Type B pancreatic cell (in vitro differentiated cells): ENCODE measurements around the gene FOXL1. TPM values are rescaled to one million over a fixed set of nuclear protein-coding genes. Genes with fewer than 3 reads are reported as not detected.
"Not testable (repeated sequence)": the region's sequence is repeated elsewhere in the genome, so short reads cannot be mapped to it uniquely, and the experiment has no call there.

Source experiments
- DNase-seq: peaks from one replicate; pipeline ENCODE4 v3.0.0; 2021; ENCODE audit warnings: mixed read lengths; ENCODE audit not compliant: unreplicated experiment; ENCODE audit errors: extremely low spot score
- H3K27ac Mint-ChIP-seq: 2 replicates; pipeline ENCODE4 v1.8.0; 2021; ENCODE audit warnings: mild to moderate bottlenecking, mixed read lengths
- H3K27me3 Mint-ChIP-seq: 2 replicates; pipeline ENCODE4 v1.8.0; 2021; ENCODE audit warnings: mixed read lengths
- H3K36me3 Mint-ChIP-seq: 2 replicates; pipeline ENCODE4 v1.8.0; 2021; ENCODE audit warnings: mixed read lengths
- H3K4me1 Mint-ChIP-seq: one replicate; pipeline ENCODE4 v1.8.0; 2021; ENCODE audit warnings: mixed read lengths; ENCODE audit not compliant: unreplicated experiment
- H3K4me3 Mint-ChIP-seq: 2 replicates; pipeline ENCODE4 v1.8.0; 2021; ENCODE audit warnings: mild to moderate bottlenecking, mixed read lengths
- H3K9me3 Mint-ChIP-seq: 2 replicates; pipeline ENCODE4 v1.8.0; 2021; ENCODE audit warnings: mixed read lengths
- total RNA-seq: library from RNA; stranded (reverse); gene quantifications from 2 replicates; pipeline ENCODE4 v1.2.1, GENCODE V29; 2021; ENCODE audit warnings: low replicate concordance
- TF ChIP-seq, protein P1 (sequence below): fragments of 200-600 bp; sonication (generic); conservative IDR thresholded peaks from 2 replicates; pipeline ENCODE4 v1.5.0; 2021; ENCODE audit warnings: antibody characterized with exemption, mild to moderate bottlenecking

The FOXL1 gene
- total RNA-seq, 1 donor from 2014 or later: 2.2 TPM

DNA sequence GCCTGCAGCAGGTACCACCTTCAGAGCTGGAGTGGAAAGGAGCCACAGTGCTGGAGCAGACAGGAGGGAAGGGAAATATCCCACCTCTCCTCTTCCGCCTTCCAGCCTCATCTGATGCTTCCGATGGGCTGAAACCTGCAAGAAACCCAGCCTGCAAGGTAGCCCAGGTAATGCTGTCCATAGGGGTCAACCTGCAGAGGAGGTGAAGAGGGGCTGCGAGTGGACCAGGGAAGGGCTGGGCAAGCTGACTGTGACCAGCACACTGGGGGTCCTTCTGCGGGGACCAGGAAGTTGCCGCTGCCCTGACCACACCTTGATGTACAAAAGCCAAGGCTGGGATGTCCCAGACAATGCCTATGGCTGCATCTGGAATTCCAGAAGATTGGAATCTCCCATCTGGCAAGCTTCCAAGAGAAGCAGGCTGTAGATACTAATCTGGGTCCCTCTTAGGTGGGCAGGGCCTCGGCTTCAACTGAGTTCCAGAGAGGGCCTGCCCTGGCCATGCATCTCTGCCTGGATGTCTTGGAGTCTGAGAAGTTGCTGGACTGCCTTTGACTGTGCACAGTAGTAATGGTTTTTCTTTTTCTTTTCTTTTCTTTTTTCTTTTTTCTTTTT, 5.8 kb downstream of the FOXL1 start:
- H3K27me3 Mint-ChIP-seq: peaks cover 60% of the 10 kb centered on the region
- H3K4me3 Mint-ChIP-seq: no peak overlapping the region
- TF ChIP-seq, protein P1, sequence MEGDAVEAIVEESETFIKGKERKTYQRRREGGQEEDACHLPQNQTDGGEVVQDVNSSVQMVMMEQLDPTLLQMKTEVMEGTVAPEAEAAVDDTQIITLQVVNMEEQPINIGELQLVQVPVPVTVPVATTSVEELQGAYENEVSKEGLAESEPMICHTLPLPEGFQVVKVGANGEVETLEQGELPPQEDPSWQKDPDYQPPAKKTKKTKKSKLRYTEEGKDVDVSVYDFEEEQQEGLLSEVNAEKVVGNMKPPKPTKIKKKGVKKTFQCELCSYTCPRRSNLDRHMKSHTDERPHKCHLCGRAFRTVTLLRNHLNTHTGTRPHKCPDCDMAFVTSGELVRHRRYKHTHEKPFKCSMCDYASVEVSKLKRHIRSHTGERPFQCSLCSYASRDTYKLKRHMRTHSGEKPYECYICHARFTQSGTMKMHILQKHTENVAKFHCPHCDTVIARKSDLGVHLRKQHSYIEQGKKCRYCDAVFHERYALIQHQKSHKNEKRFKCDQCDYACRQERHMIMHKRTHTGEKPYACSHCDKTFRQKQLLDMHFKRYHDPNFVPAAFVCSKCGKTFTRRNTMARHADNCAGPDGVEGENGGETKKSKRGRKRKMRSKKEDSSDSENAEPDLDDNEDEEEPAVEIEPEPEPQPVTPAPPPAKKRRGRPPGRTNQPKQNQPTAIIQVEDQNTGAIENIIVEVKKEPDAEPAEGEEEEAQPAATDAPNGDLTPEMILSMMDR: no peak
- H3K4me1 Mint-ChIP-seq: peaks cover 9% of the 10 kb centered on the region
- no peaks in the 10 kb centered on the region for H3K9me3 Mint-ChIP-seq
- peak; percentile 40 for DNase-seq
- H3K36me3 Mint-ChIP-seq: no peaks in the 10 kb centered on the region
- no peak overlapping the region for H3K27ac Mint-ChIP-seq

DNA sequence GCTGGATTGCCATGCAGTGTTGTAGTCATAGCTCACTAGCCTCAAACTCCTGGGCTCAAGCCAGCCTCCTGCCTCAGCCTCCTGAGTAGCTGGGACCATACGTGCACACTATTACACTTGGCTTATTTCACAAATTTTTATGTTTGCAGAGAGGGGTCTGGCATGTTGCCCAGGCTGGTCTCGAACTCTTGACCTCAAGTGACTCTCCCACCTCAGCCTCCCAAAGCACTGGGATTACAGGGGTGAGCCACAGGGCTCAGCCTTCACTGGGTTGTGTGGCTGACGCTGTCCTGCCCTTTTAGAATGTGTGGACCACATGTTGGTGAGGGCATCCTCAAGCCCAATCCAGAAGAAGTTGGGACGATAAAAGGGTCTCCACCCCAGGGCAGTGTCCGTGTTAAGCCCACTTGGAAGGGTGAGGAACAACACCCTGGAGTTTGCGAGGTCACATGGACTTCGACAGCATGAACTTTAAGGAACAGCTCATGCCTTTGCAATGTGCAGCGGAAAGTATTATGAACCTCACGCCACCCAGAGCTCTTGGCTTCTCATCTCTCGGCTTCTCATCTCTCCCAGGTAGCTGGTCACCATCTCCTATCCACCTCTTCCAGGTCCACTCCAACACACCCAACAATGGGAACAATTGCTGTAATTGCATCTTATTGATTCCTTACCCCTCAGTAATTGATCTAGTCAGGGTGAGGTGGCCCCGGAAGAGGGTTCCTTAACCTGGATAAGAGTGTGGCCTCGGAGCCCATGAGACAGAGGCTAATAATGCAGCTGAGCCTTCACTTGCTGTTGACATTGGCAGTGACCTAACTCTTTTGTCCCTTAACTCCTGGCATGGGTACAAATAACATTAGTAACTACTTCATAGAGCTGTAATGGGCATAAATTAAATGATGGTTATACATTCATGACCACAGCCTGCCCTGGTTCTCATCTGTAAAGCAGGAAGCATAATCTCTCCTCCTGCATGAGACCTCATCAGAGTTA, 6.7 kb downstream of the FOXL1 start:
- Mint-ChIP-seq H3K4me1 (peaks cover 9% of the 10 kb centered on the region), H3K4me3 (no peak overlapping the region), H3K27me3 (peaks cover 61% of the 10 kb centered on the region), H3K27ac (no peak overlapping the region), H3K9me3 (no peaks in the 10 kb centered on the region), H3K36me3 (no peaks in the 10 kb centered on the region)
- TF ChIP-seq, protein P1: no peak
- DNase-seq: peak; percentile 58

DNA sequence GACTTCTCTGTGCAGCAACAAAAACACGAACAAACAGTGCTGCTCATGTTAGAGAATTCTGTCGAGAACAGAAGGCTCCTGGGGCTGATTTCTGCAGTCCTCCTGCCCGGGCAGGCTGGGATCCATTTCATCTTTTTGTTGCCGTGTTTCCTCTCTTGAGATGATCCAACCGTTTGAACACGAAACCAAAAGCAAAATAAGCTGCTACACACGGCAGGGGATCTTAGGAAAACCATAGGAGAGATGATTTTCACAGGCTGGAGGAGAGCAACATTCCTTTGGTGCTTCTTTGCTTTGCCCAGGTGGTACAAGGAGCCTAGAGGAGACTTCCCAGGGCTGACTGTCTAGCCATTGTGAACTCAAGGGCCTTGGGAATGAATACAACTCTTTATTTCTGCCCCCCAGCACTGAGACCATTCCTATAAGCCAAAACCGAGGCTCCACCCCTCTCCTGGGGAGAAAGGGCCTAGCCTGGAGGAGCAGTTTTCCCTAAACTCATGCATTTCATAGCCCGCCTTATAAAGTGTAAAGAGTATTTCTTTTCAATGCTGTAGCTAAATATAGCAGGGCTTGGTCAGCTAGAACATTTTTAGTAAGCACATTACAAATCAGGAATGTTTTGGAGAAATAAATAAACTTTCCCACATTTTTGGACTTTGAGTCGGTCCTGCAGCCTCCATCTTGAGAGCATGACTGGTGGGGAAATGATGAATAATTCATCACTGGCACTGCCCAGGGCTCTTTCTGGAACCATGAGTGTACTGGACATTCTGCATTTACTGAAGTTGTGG, 7.7 kb downstream of the FOXL1 start:
- H3K36me3 Mint-ChIP-seq: no peaks in the 10 kb centered on the region
- TF ChIP-seq, protein P1: no peak
- H3K4me3 Mint-ChIP-seq: no peak overlapping the region
- H3K27me3 Mint-ChIP-seq: peaks cover 61% of the 10 kb centered on the region
- no peaks in the 10 kb centered on the region for H3K9me3 Mint-ChIP-seq
- DNase-seq: no peak
- H3K27ac Mint-ChIP-seq: no peak overlapping the region
- H3K4me1 Mint-ChIP-seq: peaks cover 9% of the 10 kb centered on the region

DNA sequence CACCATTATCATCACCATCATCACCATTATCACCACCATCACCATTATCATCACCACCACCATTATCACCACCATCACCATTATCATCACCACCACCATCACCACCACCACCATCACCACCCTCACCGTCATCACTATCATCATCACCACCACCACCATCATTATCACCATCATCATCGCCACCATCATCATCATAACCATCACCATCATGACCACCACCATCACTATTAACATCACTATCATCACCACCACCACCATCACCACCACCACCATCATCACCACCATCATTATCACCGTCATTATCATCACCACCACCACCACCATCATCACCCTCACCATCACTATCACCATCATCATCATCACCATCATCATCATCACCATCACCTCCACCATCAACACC, 9.1 kb downstream of the FOXL1 start:
- TF ChIP-seq, protein P1: no peak
- Mint-ChIP-seq H3K27me3 (peaks cover 60% of the 10 kb centered on the region), H3K27ac (no peak overlapping the region), H3K4me1 (peaks cover 9% of the 10 kb centered on the region), H3K36me3 (peaks cover 5% of the 10 kb centered on the region), H3K9me3 (no peaks in the 10 kb centered on the region), H3K4me3 (no peak overlapping the region)
- DNase-seq: no peak

DNA sequence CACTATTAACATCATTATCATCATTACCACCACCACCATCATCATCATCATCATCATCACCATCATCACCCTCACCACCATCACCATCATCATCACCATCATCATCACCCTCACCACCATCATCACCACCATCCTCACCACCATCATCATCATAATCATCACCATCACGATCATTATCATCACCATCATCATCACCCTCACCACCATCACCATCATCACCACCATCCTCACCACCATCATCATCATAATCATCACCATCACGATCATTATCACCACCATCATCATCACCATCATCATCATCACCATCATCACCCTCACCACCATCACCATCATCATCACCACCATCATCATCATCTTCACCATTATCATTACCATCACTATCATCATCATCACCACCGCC, 9.6 kb downstream of the FOXL1 start:
- H3K4me3 Mint-ChIP-seq, DNase-seq: not testable (repeated sequence)

More for the DNA sequence above, 9.6 kb downstream of the FOXL1 start:
- not testable (repeated sequence) for H3K36me3 Mint-ChIP-seq, H3K4me1 Mint-ChIP-seq, H3K9me3 Mint-ChIP-seq, H3K27ac Mint-ChIP-seq
- peaks cover 59% of the 10 kb centered on the region for H3K27me3 Mint-ChIP-seq
